ENCODE data around the gene ELOVL6. TPM values are rescaled to one million over a fixed set of nuclear protein-coding genes. Genes with fewer than 3 reads are reported as not detected.

The ELOVL6 gene
- total RNA-seq, 1 experiment from 2014 or later: 23.5 TPM

DNA sequence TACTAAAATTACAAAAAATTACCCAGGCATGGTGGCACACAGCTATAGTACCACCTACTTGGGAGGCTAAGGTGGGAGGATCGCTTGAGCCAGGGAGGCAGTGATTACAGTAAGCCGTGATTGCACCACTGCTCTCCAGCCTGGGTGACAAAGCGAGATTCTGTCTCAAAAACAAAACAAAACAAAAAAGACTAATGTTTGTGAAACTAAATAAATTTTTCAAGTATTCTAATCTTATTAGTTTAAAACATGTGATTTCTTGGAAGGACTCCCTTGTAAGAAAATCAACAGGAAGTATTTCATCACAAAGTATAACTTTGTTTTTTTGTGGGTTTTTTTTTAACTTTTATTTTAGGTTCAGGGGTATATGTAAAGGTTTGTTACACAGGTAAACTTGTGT, 196.1 kb downstream of the ELOVL6 start:
- ChIA-PET POLR2A (no interaction called here), CTCF (interaction anchor here (0.9 to 19.3 kb wide), 3 partner anchors 47 to 511 kb away, joined by 3 to 744 read pairs (median 5); no protein-coding TSS in a partner anchor)
- no peak overlapping the region for H3K4me3 Mint-ChIP-seq (ENCODE audit: unreplicated experiment)
- no peak for DNase-seq (ENCODE audit: unreplicated experiment)
- H3K36me3 Mint-ChIP-seq (ENCODE audit: insufficient read depth, unreplicated experiment): no peaks in the 10 kb centered on the region
- BruUV-seq (replicated peaks): no TSS peak
- no peaks in the 10 kb centered on the region for H3K9me3 Mint-ChIP-seq (ENCODE audit: unreplicated experiment)
- intact Hi-C loops (cut with micrococcal nuclease): loop anchor here (10.0 kb wide), 1 partner anchor 952 kb away; no protein-coding TSS in a partner anchor
- H3K4me1 Mint-ChIP-seq (ENCODE audit: insufficient read depth, unreplicated experiment): peaks cover 6% of the 10 kb centered on the region
- no peak for TF ChIP-seq CTCF (IDR thresholded peaks at IDR 0.05; ENCODE audit: unreplicated experiment)
- no peak overlapping the region for H3K27ac Mint-ChIP-seq (ENCODE audit: low read depth, unreplicated experiment)
- no peaks in the 10 kb centered on the region for H3K27me3 Mint-ChIP-seq (ENCODE audit: insufficient read depth, unreplicated experiment)

- BruUV-seq (replicated peaks): no TSS peak
- Mint-ChIP-seq H3K4me3 (ENCODE audit: unreplicated experiment) (no peak overlapping the region), H3K9me3 (ENCODE audit: unreplicated experiment) (no peaks in the 10 kb centered on the region), H3K4me1 (ENCODE audit: insufficient read depth, unreplicated experiment) (no peaks in the 10 kb centered on the region), H3K27ac (ENCODE audit: low read depth, unreplicated experiment) (no peak overlapping the region), H3K27me3 (ENCODE audit: insufficient read depth, unreplicated experiment) (no peaks in the 10 kb centered on the region), H3K36me3 (ENCODE audit: insufficient read depth, unreplicated experiment) (no peaks in the 10 kb centered on the region)
- TF ChIP-seq CTCF (IDR thresholded peaks at IDR 0.05; ENCODE audit: unreplicated experiment): no peak
- ChIA-PET CTCF (interaction anchor here (0.6 to 19.3 kb wide), 13 partner anchors 9 to 590 kb away, joined by 3 to 744 read pairs (median 12); no protein-coding TSS in a partner anchor), POLR2A (interaction anchor here (1.5 kb wide), 1 partner anchor 10 kb away, joined by 7 read pairs; no protein-coding TSS in a partner anchor)
- DNase-seq (ENCODE audit: unreplicated experiment): no peak
- intact Hi-C loops (cut with micrococcal nuclease): loop anchor here (1.0 to 10.0 kb wide), 5 partner anchors 512 to 1283 kb away; no protein-coding TSS in a partner anchor
Measured at GRCh38 chr4:109999585-109999912, 198.9 kb downstream of the ELOVL6 start.

- no peaks in the 10 kb centered on the region for H3K4me1 Mint-ChIP-seq (ENCODE audit: insufficient read depth, unreplicated experiment)
- no TSS peak for BruUV-seq (replicated peaks)
- DNase-seq (ENCODE audit: unreplicated experiment): peak; percentile 75
- TF ChIP-seq CTCF (IDR thresholded peaks at IDR 0.05; ENCODE audit: unreplicated experiment): peak; percentile 74
- intact Hi-C loops (cut with micrococcal nuclease): loop anchor here (1.0 to 10.0 kb wide), 5 partner anchors 512 to 1283 kb away; no protein-coding TSS in a partner anchor
- no peak overlapping the region for H3K4me3 Mint-ChIP-seq (ENCODE audit: unreplicated experiment)
- no peaks in the 10 kb centered on the region for H3K9me3 Mint-ChIP-seq (ENCODE audit: unreplicated experiment)
- no peak overlapping the region for H3K27ac Mint-ChIP-seq (ENCODE audit: low read depth, unreplicated experiment)
- H3K36me3 Mint-ChIP-seq (ENCODE audit: insufficient read depth, unreplicated experiment): no peaks in the 10 kb centered on the region
- CTCF ChIA-PET: interaction anchor here (0.5 to 19.3 kb wide), 36 partner anchors 10 to 1851 kb away, joined by 3 to 744 read pairs (median 4); no protein-coding TSS in a partner anchor
- POLR2A ChIA-PET: interaction anchor here (1.5 kb wide), 2 partner anchors 10 to 510 kb away, joined by 4 to 7 read pairs; no protein-coding TSS in a partner anchor
- no peaks in the 10 kb centered on the region for H3K27me3 Mint-ChIP-seq (ENCODE audit: insufficient read depth, unreplicated experiment)
Measured at GRCh38 chr4:109998867-109999584, 199.4 kb downstream of the ELOVL6 start.

GRCh38 chr4:109996526-109996925, 201.9 kb downstream of the ELOVL6 start:
- no peak for DNase-seq (ENCODE audit: unreplicated experiment)
- ChIA-PET CTCF (interaction anchor here (0.6 to 19.3 kb wide), 10 partner anchors 8 to 1789 kb away, joined by 3 to 744 read pairs (median 4); no protein-coding TSS in a partner anchor), POLR2A (no interaction called here)
- TF ChIP-seq CTCF (IDR thresholded peaks at IDR 0.05; ENCODE audit: unreplicated experiment): no peak
- H3K4me3 Mint-ChIP-seq (ENCODE audit: unreplicated experiment): no peak overlapping the region
- intact Hi-C loops (cut with micrococcal nuclease): loop anchor here (5.0 to 10.0 kb wide), 3 partner anchors 591 to 1286 kb away; no protein-coding TSS in a partner anchor
- no peaks in the 10 kb centered on the region for H3K36me3 Mint-ChIP-seq (ENCODE audit: insufficient read depth, unreplicated experiment)
- BruUV-seq (replicated peaks): no TSS peak
- H3K27me3 Mint-ChIP-seq (ENCODE audit: insufficient read depth, unreplicated experiment): no peaks in the 10 kb centered on the region
- no peaks in the 10 kb centered on the region for H3K4me1 Mint-ChIP-seq (ENCODE audit: insufficient read depth, unreplicated experiment)
- no peaks in the 10 kb centered on the region for H3K9me3 Mint-ChIP-seq (ENCODE audit: unreplicated experiment)
- H3K27ac Mint-ChIP-seq (ENCODE audit: low read depth, unreplicated experiment): no peak overlapping the region

Measured in MCF 10A (cell line).